Measurements from ENCODE around the gene ABCA3. TPM values are rescaled to one million over a fixed set of nuclear protein-coding genes. Genes with fewer than 3 reads are reported as not detected.

Gene ABCA3
- total RNA-seq, 1 experiment from 2014 or later = 6.2 TPM

GRCh38 chr16:2287916-2288547 lies 52.5 kb downstream of the ABCA3 start:
- no peaks in the 10 kb centered on the region for H3K36me3 ChIP-seq (ENCODE audit: low read depth)
- no peak overlapping the region for H2AFZ ChIP-seq
- no TSS peak for BruUV-seq (replicated peaks)
- H3K79me2 ChIP-seq (ENCODE audit: low read depth) = no peaks in the 10 kb centered on the region
- intact Hi-C loops (cut with micrococcal nuclease; ENCODE audit: unreplicated experiment) = no loop called here
- no peaks in the 10 kb centered on the region for H3K9me3 ChIP-seq (ENCODE audit: insufficient read depth, low read depth)
- ChIA-PET POLR2A (ENCODE audit: unreplicated experiment) (no interaction called here), CTCF (no interaction called here)
- no peak for DNase-seq
- H4K20me1 ChIP-seq (ENCODE audit: insufficient read depth) = no peaks in the 10 kb centered on the region
- no peak overlapping the region for H3K27ac ChIP-seq
- H3K4me2 ChIP-seq = no peak overlapping the region
- TF ChIP-seq EZH2 (IDR thresholded peaks at IDR 0.05; ENCODE audit: low read depth) = no peak
- TF ChIP-seq CTCF (conservative IDR thresholded peaks at IDR 0.05) = no peak
- peaks cover 40% of the 10 kb centered on the region for H3K27me3 ChIP-seq (ENCODE audit: insufficient read depth, low read depth)
- H3K4me1 ChIP-seq (replicated peaks; ENCODE audit: insufficient read depth) = no peaks in the 10 kb centered on the region
- no peaks in the 10 kb centered on the region for H3F3A ChIP-seq (ENCODE audit: insufficient read depth, low read depth)
- no peaks in the 10 kb centered on the region for H3K9me2 ChIP-seq (ENCODE audit: insufficient read depth)
- no peak overlapping the region for H3K4me3 ChIP-seq

- intact Hi-C loops (cut with micrococcal nuclease; ENCODE audit: unreplicated experiment) = no loop called here
- CTCF ChIA-PET = no interaction called here
Measured at GRCh38 chr16:2286550-2286949, 54.0 kb downstream of the ABCA3 start.

DNA sequence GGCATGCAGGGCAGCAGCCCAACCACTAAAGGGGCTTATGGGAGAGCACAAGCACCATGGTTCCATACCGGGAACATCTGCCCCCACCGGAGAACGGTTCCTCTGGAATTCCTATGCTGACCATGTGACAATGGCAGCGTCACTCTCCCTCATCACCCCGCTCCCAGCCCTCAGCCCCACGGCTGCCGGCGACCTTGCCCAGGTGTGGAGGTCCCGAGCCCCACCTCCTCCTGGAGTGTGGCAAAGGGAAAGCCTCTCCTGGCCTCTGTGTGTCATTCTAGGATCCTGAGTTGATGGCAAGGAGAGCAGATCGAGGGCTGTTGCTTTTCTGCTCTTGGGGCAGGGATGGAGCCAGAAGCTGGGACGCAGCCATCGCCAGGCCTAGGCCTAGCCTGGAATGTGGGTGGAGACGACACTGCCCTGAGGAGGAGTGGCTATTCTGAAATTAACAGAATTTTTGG lies 54.8 kb downstream of the ABCA3 start:
- no peak for DNase-seq
- Histone ChIP-seq H3K79me2 (ENCODE audit: low read depth) (no peaks in the 10 kb centered on the region), H3F3A (ENCODE audit: insufficient read depth, low read depth) (no peaks in the 10 kb centered on the region), H3K9me3 (ENCODE audit: insufficient read depth, low read depth) (no peaks in the 10 kb centered on the region), H3K27ac (no peak overlapping the region), H3K4me1 (replicated peaks; ENCODE audit: insufficient read depth) (no peaks in the 10 kb centered on the region), H3K4me3 (no peak overlapping the region), H3K36me3 (ENCODE audit: low read depth) (no peaks in the 10 kb centered on the region), H4K20me1 (ENCODE audit: insufficient read depth) (no peaks in the 10 kb centered on the region), H2AFZ (no peak overlapping the region), H3K4me2 (no peak overlapping the region), H3K9me2 (ENCODE audit: insufficient read depth) (no peaks in the 10 kb centered on the region), H3K27me3 (ENCODE audit: insufficient read depth, low read depth) (peaks cover 58% of the 10 kb centered on the region)
- BruUV-seq (replicated peaks) = no TSS peak
- ChIA-PET POLR2A (ENCODE audit: unreplicated experiment) (no interaction called here), CTCF (no interaction called here)
- intact Hi-C loops (cut with micrococcal nuclease; ENCODE audit: unreplicated experiment) = no loop called here
- no peak for TF ChIP-seq CTCF (conservative IDR thresholded peaks at IDR 0.05)
- no peak for TF ChIP-seq EZH2 (IDR thresholded peaks at IDR 0.05; ENCODE audit: low read depth)

More at GRCh38 chr16:2286550-2286949, 54.0 kb downstream of the ABCA3 start:
- no peak for DNase-seq
- no peak overlapping the region for H3K4me2 ChIP-seq
- no peak for TF ChIP-seq CTCF (conservative IDR thresholded peaks at IDR 0.05)
- TF ChIP-seq EZH2 (IDR thresholded peaks at IDR 0.05; ENCODE audit: low read depth) = no peak
- no peaks in the 10 kb centered on the region for H3K9me3 ChIP-seq (ENCODE audit: insufficient read depth, low read depth)
- H3K36me3 ChIP-seq (ENCODE audit: low read depth) = no peaks in the 10 kb centered on the region
- H3K4me3 ChIP-seq = no peak overlapping the region
- H3K27ac ChIP-seq = no peak overlapping the region
- no peaks in the 10 kb centered on the region for H3K79me2 ChIP-seq (ENCODE audit: low read depth)
- H4K20me1 ChIP-seq (ENCODE audit: insufficient read depth) = no peaks in the 10 kb centered on the region
- no TSS peak for BruUV-seq (replicated peaks)
- no peaks in the 10 kb centered on the region for H3F3A ChIP-seq (ENCODE audit: insufficient read depth, low read depth)
- no peaks in the 10 kb centered on the region for H3K4me1 ChIP-seq (replicated peaks; ENCODE audit: insufficient read depth)
- no peaks in the 10 kb centered on the region for H3K9me2 ChIP-seq (ENCODE audit: insufficient read depth)
- no peak overlapping the region for H2AFZ ChIP-seq
- POLR2A ChIA-PET (ENCODE audit: unreplicated experiment) = no interaction called here
- H3K27me3 ChIP-seq (ENCODE audit: insufficient read depth, low read depth) = peaks cover 50% of the 10 kb centered on the region
